ENCODE measurements around the gene ZXDA. TPM values are rescaled to one million over a fixed set of nuclear protein-coding genes. Genes with fewer than 3 reads are reported as not detected.
"Not testable (repeated sequence)": the region's sequence is repeated elsewhere in the genome, so short reads cannot be mapped to it uniquely, and the experiment has no call there.

ZXDA gene
- total and polyA plus RNA-seq, 8 donors = 0.55 to 10.0 (median 2.1) TPM

- TF ChIP-seq POLR2AphosphoS5 (IDR thresholded peaks at IDR 0.05) = no peak
- TF ChIP-seq CTCF (IDR thresholded peaks at IDR 0.05) = no peak
- no peak for TF ChIP-seq POLR2A (IDR thresholded peaks at IDR 0.05)
- no peak for TF ChIP-seq EP300 (IDR thresholded peaks at IDR 0.05)
- intact Hi-C loops (cut with DNase I; ENCODE audit: low total_unique reads) = no loop called here
- Histone ChIP-seq H3K27me3 (no peaks in the 10 kb centered on the region), H3K36me3 (no peaks in the 10 kb centered on the region), H3K9me3 (no peaks in the 10 kb centered on the region), H3K4me3 (no peak overlapping the region), H3K27ac (no peak overlapping the region), H3K4me1 (no peaks in the 10 kb centered on the region)
- WGBS, 5 donors = 33 to 81% (median 64%) methylated on average over 2 of the region's 2 CpGs
- no peak for DNase-seq
These were observed 15.5 kb upstream of the ZXDA start for GRCh38 chrX:57925806-57926205.

- H3K4me1 ChIP-seq = no peaks in the 10 kb centered on the region
- no peaks in the 10 kb centered on the region for H3K9me3 ChIP-seq
- TF ChIP-seq POLR2A (IDR thresholded peaks at IDR 0.05) (no peak), CTCF (IDR thresholded peaks at IDR 0.05) (peak in 4 of 7 experiments; percentile 13 to 52 (median 33))
- H3K27me3 ChIP-seq = no peaks in the 10 kb centered on the region
- peak; percentile 32 to 49 for DNase-seq
- H3K27ac ChIP-seq = no peak overlapping the region
- intact Hi-C loops (cut with DNase I; ENCODE audit: low total_unique reads) = no loop called here
- no peak overlapping the region for H3K4me3 ChIP-seq
- H3K36me3 ChIP-seq = no peaks in the 10 kb centered on the region
- WGBS, 5 donors = 23 to 36% (median 29%) methylated on average over 6 to 19 of the region's 19 CpGs
These were observed 8.6 kb upstream of the ZXDA start for GRCh38 chrX:57918750-57919436.

GRCh38 chrX:57915680-57916079, 5.4 kb upstream of the ZXDA start:
- Histone ChIP-seq H3K27me3 (no peaks in the 10 kb centered on the region), H3K27ac (no peak overlapping the region), H3K36me3 (no peaks in the 10 kb centered on the region), H3K4me1 (peaks cover 0 to 5% (median 2%) of the 10 kb centered on the region in 4 donors), H3K4me3 (no peak overlapping the region), H3K9me3 (no peaks in the 10 kb centered on the region)
- WGBS, 5 donors = 74 to 87% (median 81%) methylated on average over 5 of the region's 5 CpGs
- TF ChIP-seq POLR2AphosphoS5 (IDR thresholded peaks at IDR 0.05) (no peak), POLR2A (IDR thresholded peaks at IDR 0.05) (no peak), EP300 (IDR thresholded peaks at IDR 0.05) (no peak)
- DNase-seq = no peak
- intact Hi-C loops (cut with DNase I; ENCODE audit: low total_unique reads) = no loop called here

DNA sequence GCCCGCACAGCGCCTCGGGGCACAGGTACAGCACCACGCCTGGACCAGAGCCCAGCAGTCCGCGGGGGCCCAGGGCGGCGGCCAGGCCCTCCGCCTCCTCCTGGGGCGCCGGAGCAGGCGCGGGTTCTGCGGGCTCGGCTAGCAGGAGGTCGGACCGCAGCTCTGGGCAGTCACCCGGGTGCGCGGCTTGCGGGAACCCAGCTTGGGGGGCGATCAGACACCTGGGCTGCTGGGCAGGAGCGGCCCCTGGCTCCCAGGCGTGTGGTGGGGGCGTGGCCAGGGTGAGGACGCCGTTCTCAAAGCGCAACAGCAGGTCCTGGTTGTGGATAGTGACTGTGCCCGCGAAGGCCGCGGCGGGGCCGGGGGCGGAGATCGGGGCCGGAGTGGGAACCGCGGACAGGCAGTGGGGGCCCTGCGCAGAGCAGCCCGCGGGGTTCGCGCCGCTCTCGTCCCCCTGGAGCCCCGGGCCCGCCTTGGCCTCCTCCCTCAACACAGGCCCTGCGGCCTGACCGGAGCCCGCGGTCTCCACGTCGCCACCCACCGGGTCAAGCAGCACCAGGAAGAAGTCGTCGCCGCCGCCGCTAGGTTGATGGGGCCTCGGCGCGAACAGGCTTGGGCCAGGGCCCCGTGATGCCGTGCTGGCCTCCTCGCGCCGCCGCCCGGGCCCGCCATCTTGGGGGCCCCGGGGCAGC, 517 bp downstream of the ZXDA start:
- Histone ChIP-seq H3K4me3 (peak overlapping the region; percentile 46 to 55 (median 51)), H3K4me1 (peaks cover 7 to 40% (median 16%) of the 10 kb centered on the region in 4 donors), H3K27ac (peak overlapping the region; percentile 87 to 93 (median 88))
- DNase-seq = peak; percentile 42 to 53
- H3K27me3 ChIP-seq; H3K36me3 ChIP-seq; intact Hi-C loops (cut with DNase I; ENCODE audit: low total_unique reads); H3K9me3 ChIP-seq: not testable (repeated sequence)
- WGBS, 5 donors = 3 to 46% (median 25%) methylated on average over 9 to 37 of the region's 72 CpGs

- 40 to 62% (median 52%) methylated on average over 10 to 28 of the region's 28 CpGs for WGBS, 5 donors
- H3K36me3 ChIP-seq; intact Hi-C loops (cut with DNase I; ENCODE audit: low total_unique reads); H3K9me3 ChIP-seq; DNase-seq; H3K27me3 ChIP-seq: not testable (repeated sequence)
- H3K27ac ChIP-seq = peak overlapping the region; percentile 87 to 93 (median 88)
- H3K4me1 ChIP-seq = peaks cover 7 to 40% (median 16%) of the 10 kb centered on the region in 4 donors
- H3K4me3 ChIP-seq = peak overlapping the region; percentile 46 to 55 (median 51)
These were observed 1.2 kb downstream of the ZXDA start for GRCh38 chrX:57908972-57909594.

Data from stomach (tissue), 9 donors.